GM21528 (cell line): Measurements from ENCODE around the gene VOPP1.

ENCODE experiments used
- ATAC-seq: cut with Tn5 transposase; IDR thresholded peaks from one replicate; pipeline ENCODE4 v1.9.1; 2021; ENCODE audit warnings: mild to moderate bottlenecking, moderate library complexity; ENCODE audit not compliant: unreplicated experiment, low FRiP score

Gene VOPP1

GRCh38 chr7:55441774-55442522 is 130.4 kb downstream of the VOPP1 start:
- no peak for ATAC-seq

DNA sequence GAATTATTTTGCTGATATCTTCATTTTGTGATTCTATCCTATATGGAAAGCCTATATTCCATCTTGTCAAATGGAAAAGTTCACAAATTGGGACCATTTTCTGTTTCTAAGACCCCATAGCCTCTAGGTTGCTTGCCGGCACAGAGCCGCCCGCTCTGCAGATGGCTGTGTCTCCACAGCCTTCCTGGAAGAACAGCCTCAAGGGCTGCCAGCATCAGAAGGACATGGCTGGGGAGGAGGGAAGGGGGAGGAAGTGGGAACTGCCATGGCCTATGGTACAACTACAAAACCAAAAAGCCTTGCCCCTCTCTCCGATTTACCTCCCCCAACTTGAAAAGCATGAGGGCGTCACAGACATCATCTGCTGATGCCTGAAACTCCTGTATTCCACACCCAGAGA is 131.3 kb downstream of the VOPP1 start:
- ATAC-seq = no peak

DNA sequence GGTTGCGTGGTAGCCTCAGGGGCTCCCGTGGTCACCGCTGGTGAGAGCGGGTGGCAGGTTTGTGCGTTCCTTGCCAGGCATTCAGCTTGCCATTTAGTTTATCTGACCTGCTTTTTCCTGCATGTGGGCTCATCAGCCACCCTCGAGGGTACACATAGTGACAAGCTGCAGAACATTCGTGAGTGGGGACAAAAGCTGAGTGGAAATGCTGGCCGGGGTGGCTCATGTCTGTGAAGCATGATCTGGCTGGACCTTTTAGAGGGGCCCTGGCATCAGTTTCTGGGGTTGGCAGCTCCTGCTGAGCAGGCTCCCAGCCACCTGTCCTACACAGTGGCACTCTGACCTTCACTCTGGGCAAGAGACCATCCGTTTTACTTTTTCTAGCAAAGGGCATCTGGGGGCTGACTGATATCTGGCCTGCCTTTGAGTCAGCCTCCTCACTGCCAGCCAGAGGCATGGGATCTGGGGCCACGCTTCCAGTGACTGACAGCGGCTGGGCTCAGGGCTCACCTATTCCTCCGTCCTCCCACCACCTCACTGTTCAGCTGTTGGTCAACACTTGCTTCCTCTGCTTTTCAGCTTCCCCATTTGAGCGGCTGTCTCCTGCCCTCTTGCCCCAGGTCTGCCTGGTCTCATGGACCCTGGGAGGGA is 132.1 kb downstream of the VOPP1 start:
- no peak for ATAC-seq

DNA sequence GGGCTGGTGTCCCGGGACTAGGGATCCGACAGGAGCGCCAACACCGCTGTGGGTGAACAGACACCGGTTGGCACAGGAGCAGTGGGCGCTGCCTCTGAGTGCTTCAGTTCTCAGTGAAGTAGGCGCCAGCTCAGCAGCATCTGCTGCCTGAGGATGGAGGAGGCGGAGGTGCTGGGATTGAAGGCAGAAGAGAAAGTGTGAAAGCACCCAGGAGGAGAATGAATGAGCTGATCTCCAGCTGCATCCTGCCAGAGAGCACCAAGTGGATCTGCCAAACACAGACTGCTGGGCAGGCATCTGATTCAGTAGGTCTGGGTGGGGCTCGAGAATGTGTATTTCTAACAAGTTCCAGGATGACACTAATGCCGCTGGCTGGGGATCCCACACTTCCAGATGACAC is 132.7 kb downstream of the VOPP1 start:
- no peak for ATAC-seq

GRCh38 chr7:55438757-55439525 is 133.4 kb downstream of the VOPP1 start:
- ATAC-seq = no peak

DNA sequence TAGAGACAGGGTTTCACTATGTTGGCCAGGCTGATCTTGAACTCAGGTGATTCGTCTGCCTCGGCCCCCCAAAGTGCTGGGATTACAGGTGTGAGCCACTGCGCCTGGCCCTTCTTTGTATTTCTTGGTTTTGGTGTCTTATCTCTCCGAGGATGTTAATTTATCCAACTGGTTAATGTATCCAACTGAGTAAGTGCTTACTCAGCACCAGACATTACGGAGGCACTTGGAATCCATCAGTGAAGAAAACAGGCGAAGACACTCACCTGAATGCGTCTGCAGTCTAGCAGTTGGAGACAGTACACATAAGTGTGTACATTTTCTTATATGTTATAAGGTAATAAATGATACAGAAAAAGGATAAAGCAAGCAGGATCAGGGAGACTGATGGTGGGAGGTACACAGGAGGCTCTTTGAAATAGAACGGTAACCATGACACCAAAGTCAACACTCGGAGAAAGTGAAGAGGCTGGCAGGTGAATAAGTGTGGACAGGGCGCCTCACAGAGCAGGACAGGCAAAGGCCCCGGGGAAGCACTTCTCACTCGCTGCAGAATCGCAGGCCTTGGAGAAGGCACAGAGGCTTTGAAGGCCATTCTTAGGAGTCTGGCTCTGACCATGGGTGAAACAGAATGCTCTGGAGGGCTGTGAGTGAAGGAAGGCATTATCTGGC is 134.1 kb downstream of the VOPP1 start:
- no peak for ATAC-seq

- ATAC-seq = no peak
Measured at GRCh38 chr7:55437375-55437774, 134.9 kb downstream of the VOPP1 start.

DNA sequence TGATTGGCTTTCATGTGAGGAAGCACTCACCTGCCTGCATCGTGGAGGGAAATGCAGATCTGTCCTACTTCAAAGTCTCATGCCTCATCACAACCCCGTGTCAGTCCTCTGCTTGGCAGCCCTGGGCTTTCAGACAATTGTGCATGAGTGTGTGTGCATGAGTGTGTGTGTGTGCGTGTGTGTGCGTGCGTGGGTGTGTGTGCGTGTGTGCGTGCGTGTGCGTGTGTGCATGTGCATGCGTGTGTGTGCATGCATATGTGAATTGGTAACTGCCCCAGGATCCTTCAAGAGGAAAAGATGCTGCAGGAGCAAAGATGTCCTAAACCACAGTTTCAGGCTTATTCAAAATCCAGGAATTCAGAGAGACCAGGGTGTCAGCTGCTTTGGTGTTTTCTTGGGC is 135.8 kb downstream of the VOPP1 start:
- no peak for ATAC-seq

GRCh38 chr7:55435466-55435865 is 136.8 kb downstream of the VOPP1 start:
- no peak for ATAC-seq

- no peak for ATAC-seq
Measured at GRCh38 chr7:55432939-55433784, 139.1 kb downstream of the VOPP1 start.

DNA sequence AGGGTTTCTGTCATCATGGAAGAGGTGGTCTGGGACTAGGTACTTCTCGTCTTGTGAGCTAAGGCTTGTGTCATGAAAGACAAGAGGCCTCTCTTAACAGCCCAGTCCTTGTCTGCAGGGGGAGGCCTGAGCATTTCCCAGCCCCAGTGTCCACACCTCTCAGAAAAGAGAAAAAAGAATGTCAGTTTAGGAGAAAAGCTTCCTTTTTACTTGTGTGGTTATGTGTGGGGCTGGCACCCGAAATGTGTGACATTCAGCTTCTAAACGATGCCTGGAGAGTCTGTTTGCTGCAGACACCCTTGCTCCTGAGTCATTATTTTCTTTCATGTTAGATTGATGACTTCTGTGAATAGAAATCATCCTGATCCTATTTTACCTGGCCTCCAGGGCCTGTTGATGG is 139.8 kb downstream of the VOPP1 start:
- no peak for ATAC-seq

GRCh38 chr7:55431898-55432297 is 140.4 kb downstream of the VOPP1 start:
- no peak for ATAC-seq

DNA sequence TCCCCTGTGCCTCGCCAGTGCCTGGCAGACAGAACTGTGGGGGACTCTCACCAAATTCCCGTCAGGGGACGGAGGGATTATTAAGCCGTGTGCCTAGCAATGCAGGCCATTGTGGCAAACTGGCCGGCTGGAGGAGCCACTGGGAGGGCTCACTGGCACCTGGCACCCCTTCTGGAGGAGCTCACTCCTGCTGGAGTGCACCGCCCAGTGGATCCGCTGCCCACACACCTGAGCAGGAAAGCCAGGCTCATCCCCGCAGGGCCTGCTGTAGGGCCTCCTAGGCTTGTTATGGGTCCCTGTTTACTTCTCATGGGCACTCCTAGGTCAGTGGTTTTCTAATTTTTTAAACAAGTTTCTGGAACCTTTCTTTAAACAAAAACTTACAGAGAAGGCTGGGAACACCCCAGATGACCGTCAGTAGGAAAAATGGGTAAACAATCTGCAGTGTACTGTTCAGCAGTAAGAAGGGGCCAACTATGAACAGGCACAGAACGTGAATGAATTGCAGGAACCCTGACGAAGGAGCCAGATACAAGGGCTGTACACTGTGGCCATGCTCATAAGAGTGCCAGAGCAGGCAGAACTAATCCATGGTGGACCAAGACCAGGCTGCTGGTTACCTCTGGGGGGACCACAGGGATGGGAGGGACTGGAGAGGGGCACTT is 142.3 kb downstream of the VOPP1 start:
- ATAC-seq = no peak

DNA sequence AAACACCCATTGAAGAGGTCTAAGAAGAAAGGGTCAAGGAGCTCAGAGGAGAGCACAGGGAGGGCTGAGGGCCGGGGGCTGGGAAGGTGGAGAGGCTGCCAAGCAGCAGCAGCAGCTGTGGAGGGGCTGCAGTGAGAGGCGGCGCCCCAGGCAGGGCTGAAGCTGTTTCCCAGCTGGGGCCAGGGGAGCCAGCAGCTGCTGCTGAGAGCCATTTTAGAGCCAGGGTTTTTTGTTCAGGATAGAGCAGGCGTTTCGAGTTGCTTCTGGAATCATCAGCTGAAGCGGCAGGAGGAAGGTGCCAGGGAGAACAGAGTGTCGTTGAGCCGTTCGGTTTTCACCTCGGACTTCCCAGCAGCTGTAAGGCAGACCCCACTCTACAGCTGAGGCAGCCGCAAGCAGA is 144.5 kb downstream of the VOPP1 start:
- no peak for ATAC-seq

DNA sequence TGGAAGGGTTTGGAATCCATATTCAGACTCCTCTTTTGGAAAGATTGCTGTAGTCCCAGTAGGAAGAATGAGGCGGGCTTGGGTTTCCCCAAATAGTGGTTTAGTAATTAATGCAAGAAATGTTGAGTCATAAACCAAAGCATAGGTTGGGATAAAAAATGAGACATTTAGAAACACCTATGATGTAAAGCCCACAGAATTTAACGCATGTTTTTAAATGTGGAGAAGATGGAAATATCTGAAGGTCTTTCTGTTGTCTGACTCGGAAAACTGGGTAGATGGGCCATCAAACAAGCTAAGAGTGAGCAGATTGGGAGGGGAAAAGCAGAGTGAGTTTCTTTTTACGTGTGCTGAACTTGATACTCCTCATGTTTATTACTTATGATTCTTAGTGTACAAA is 145.0 kb downstream of the VOPP1 start:
- no peak for ATAC-seq

GRCh38 chr7:55426676-55427075 is 145.6 kb downstream of the VOPP1 start:
- ATAC-seq = no peak

GRCh38 chr7:55425141-55425752 is 147.1 kb downstream of the VOPP1 start:
- ATAC-seq = no peak

- ATAC-seq = no peak
Measured at GRCh38 chr7:55423891-55424290, 148.4 kb downstream of the VOPP1 start.

DNA sequence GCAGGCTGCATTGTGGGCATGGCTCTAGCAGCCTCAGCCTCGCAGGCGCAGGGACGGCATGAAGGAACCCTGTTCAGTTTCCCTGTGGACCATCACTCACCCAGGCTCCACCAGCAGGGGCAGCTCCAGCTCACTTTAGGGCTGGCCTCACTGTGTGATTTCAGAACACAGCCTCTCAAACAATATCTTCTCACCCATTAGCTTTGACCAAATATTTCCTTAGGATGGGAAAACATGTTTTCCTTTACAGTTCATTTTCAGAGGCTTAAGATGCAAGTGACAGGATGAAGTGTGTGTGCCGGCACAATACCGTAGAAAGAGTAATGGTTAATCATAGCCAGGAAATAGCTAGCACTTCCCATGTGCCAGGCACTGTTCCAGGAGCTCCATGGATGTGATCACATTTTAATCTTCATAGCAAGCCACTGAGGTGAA is 149.0 kb downstream of the VOPP1 start:
- no peak for ATAC-seq
